NCI-H2227 treated with DMSO at 0.1 percent for 48 hours (cell line): ENCODE results near the gene CLEC11A.
"Not testable (repeated sequence)": the region's sequence is repeated elsewhere in the genome, so short reads cannot be mapped to it uniquely, and the experiment has no call there.

Experiments used
- DNase-seq: peaks from one replicate; lab custom pipeline; 2025; lab: John Stamatoyannopoulos, UW

Gene CLEC11A

GRCh38 chr19:50756244-50756643, 33.1 kb downstream of the CLEC11A start:
- DNase-seq, result not testable (repeated sequence)

- not testable (repeated sequence) for DNase-seq
These were observed 34.5 kb downstream of the CLEC11A start for GRCh38 chr19:50757624-50758023.

GRCh38 chr19:50759076-50759475, 35.9 kb downstream of the CLEC11A start:
- DNase-seq, result not testable (repeated sequence)

- DNase-seq, result no peak
These were observed 36.7 kb downstream of the CLEC11A start for GRCh38 chr19:50759886-50760285.

GRCh38 chr19:50761501-50761900, 38.3 kb downstream of the CLEC11A start:
- not testable (repeated sequence) for DNase-seq

GRCh38 chr19:50763521-50763920, 40.4 kb downstream of the CLEC11A start:
- DNase-seq, result not testable (repeated sequence)

GRCh38 chr19:50764409-50764808, 41.2 kb downstream of the CLEC11A start:
- no peak for DNase-seq

- not testable (repeated sequence) for DNase-seq
These were observed 43.6 kb downstream of the CLEC11A start for GRCh38 chr19:50766746-50767145.

GRCh38 chr19:50767263-50767662, 44.1 kb downstream of the CLEC11A start:
- DNase-seq, result not testable (repeated sequence)

- no peak for DNase-seq
These were observed 45.1 kb downstream of the CLEC11A start for GRCh38 chr19:50768277-50768676.

- DNase-seq, result not testable (repeated sequence)
These were observed 47.0 kb downstream of the CLEC11A start, which contains the start of gene GPR32 for GRCh38 chr19:50770164-50770563. TSS of gene GPR32 (plus strand) at chr19:50770464. CDS start at chr19:50770601, 137 bp downstream.

GRCh38 chr19:50770888-50771287, 47.7 kb downstream of the CLEC11A start:
- DNase-seq, result no peak

GRCh38 chr19:50772476-50772875, 49.3 kb downstream of the CLEC11A start:
- no peak for DNase-seq

GRCh38 chr19:50772912-50773311, 49.7 kb downstream of the CLEC11A start:
- not testable (repeated sequence) for DNase-seq

- DNase-seq, result not testable (repeated sequence)
These were observed 50.3 kb downstream of the CLEC11A start for GRCh38 chr19:50773454-50773853.
